SK-N-SH treated with all-trans-retinoic acid at 6 μM for 48 hours (cell line): Measurements from ENCODE around the gene LTBP4.

ENCODE experiments used
- ISL1 ChIP-seq: fragments of 250-450 bp; sonication (Bioruptor Pico); IDR thresholded peaks from 2 replicates; pipeline ENCODE4 v2.1.2; 2022; ENCODE audit warnings: mild to moderate bottlenecking, moderate library complexity
- RARB ChIP-seq: fragments of 250-450 bp; sonication (Bioruptor Pico); IDR thresholded peaks from 2 replicates; pipeline ENCODE4 v1.8.0; 2021; ENCODE audit warnings: mild to moderate bottlenecking, moderate library complexity
- ZFP3 ChIP-seq: fragments of 250-450 bp; sonication (Bioruptor Pico); IDR thresholded peaks from 2 replicates; pipeline ENCODE4 v1.5.0; 2020; ENCODE audit warnings: mild to moderate bottlenecking, moderate library complexity
- ZFP30 ChIP-seq: fragments of 450-650 bp; formaldehyde crosslinking; IDR thresholded peaks from 2 replicates; pipeline ENCODE4 v1.5.0; 2022; ENCODE audit warnings: mild to moderate bottlenecking, moderate library complexity
- ZNF565 ChIP-seq: fragments of 450-650 bp; formaldehyde crosslinking; conservative IDR thresholded peaks from 2 replicates; pipeline ENCODE4 v1.5.0; 2020; ENCODE audit warnings: low read depth, mild to moderate bottlenecking, moderate library complexity
- ZNF8 ChIP-seq: fragments of 450-650 bp; formaldehyde crosslinking; IDR thresholded peaks from 2 replicates; pipeline ENCODE4 v1.5.0; 2020; ENCODE audit warnings: mild to moderate bottlenecking, moderate library complexity
- TF ChIP-seq, protein P1 (sequence below): fragments of 250-450 bp; sonication (Bioruptor Pico); IDR thresholded peaks from 2 replicates; pipeline ENCODE4 v1.8.0; 2020; ENCODE audit warnings: mild to moderate bottlenecking, moderate library complexity, borderline replicate concordance

DNA sequence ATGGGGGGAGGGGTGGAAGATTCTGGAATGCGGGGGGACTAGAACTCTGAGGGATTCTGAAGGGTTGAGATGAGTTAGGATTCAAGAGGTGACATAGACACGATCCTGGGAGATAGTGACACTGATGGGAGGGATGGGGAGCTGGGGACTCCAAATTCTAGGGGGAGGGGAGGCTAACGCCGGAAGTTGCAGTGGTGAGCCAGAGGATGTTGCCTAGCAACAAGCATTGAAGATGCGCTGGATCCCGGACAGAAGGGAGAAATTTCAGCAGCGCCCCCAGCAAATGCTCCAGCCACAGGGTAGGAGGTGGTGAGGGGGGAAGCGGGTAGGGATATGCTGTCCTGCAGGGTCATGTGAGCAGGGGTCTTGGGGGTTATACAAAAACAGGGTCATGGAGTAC is 6.9 kb upstream of the LTBP4 start:
- TF ChIP-seq ZNF565 (CRISPR knock-in tag) (no peak), ZFP3 (CRISPR knock-in tag) (no peak), ZFP30 (no peak), ISL1 (CRISPR knock-in tag) (no peak), ZNF8 (CRISPR knock-in tag) (no peak), RARB (no peak)
- TF ChIP-seq, protein P1, sequence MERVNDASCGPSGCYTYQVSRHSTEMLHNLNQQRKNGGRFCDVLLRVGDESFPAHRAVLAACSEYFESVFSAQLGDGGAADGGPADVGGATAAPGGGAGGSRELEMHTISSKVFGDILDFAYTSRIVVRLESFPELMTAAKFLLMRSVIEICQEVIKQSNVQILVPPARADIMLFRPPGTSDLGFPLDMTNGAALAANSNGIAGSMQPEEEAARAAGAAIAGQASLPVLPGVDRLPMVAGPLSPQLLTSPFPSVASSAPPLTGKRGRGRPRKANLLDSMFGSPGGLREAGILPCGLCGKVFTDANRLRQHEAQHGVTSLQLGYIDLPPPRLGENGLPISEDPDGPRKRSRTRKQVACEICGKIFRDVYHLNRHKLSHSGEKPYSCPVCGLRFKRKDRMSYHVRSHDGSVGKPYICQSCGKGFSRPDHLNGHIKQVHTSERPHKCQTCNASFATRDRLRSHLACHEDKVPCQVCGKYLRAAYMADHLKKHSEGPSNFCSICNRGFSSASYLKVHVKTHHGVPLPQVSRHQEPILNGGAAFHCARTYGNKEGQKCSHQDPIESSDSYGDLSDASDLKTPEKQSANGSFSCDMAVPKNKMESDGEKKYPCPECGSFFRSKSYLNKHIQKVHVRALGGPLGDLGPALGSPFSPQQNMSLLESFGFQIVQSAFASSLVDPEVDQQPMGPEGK (CRISPR knock-in tag): no peak
